K562 (cell line): ENCODE data around the gene CCM2. TPM values are rescaled to one million over a fixed set of nuclear protein-coding genes. Genes with fewer than 3 reads are reported as not detected.

Source experiments
- ATAC-seq: fragments of 200-7000 bp; cut with Tn5 transposase; 3 replicates; pipeline ENCODE4 v1.9.1; 2020; ENCODE audit warnings: moderate library complexity
- BruUV-seq: library from RNA; stranded (reverse); fragments of 400-500 nt; replicated peaks from 2 replicates; lab custom pipeline; 2021; lab: Mats Ljungman, UMichigan
- CTCF ChIA-PET: fragments of 300-600 bp; formaldehyde crosslinking; extraction: SDS; loops from one replicate; lab custom pipeline; 2021; ENCODE audit warnings: low intra/inter-chr PET ratio; lab: Yijun Ruan, JAX
- POLR2A ChIA-PET: fragments of 300-600, 350-650 bp; sonication (Branson Sonifier 250); formaldehyde crosslinking; extraction: SDS; loops from one replicate; lab custom pipeline; 2021; ENCODE audit warnings: antibody characterized with exemption, inconsistent platforms; lab: Yijun Ruan, JAX
- DNase-seq, 4 experiments: peaks; one replicate each; pipeline versions ENCODE4 v3.0.0 to v3.0.0-alpha.2; 2011 to 2018; ENCODE audit warnings: low spot score in 3 of 4, mixed read lengths in 3 of 4; ENCODE audit errors: extremely low read depth in 1 of 4
- FAIRE-seq: peaks from 2 replicates; lab custom pipeline; 2011; peaks lifted over from hg19 to GRCh38; lab: Jason Lieb, UNC
- H2AFZ ChIP-seq: 2 replicates; pipeline ENCODE4 v1.6.0; 2011; ENCODE audit warnings: low read depth, low read length, control low read depth, inconsistent platforms
- H3K27ac ChIP-seq: fragments of 200-600 bp; 3 replicates; pipeline ENCODE4 v1.8.0; 2011; ENCODE audit warnings: low read depth, mild to moderate bottlenecking, control low read depth, inconsistent platforms, low read length, moderate library complexity, mixed read lengths; ENCODE audit errors: extremely low read depth
- H3K27me3 ChIP-seq, 2 experiments: fragments of 300-600 bp in 1 of 2; 2 replicates in 1 of 2; 3 replicates in 1 of 2; pipeline versions ENCODE4 v1.6.0 to v1.8.0; 2011; ENCODE audit warnings: inconsistent platforms in 2 of 2, low read length in 2 of 2, mild to moderate bottlenecking in 1 of 2, mixed read lengths in 1 of 2, moderate library complexity in 1 of 2; ENCODE audit not compliant: control insufficient read depth in 2 of 2, insufficient read depth in 2 of 2
- H3K36me3 ChIP-seq: fragments of 300-600 bp; 3 replicates; pipeline ENCODE4 v1.8.0; 2011; ENCODE audit warnings: mild to moderate bottlenecking, low read length, inconsistent platforms; ENCODE audit not compliant: control insufficient read depth, insufficient read depth
- H3K4me1 ChIP-seq, 2 experiments: fragments of 200-600 bp in 1 of 2; replicated peaks in 1 of 2; 2 replicates in 1 of 2; 3 replicates in 1 of 2; pipeline versions ENCODE4 v1.5.1 to v1.8.0; 2011; ENCODE audit warnings: inconsistent platforms in 2 of 2, low read length in 2 of 2, mild to moderate bottlenecking in 1 of 2, mixed read lengths in 1 of 2, moderate library complexity in 1 of 2; ENCODE audit not compliant: control insufficient read depth in 2 of 2, insufficient read depth in 2 of 2
- H3K4me2 ChIP-seq: 2 replicates; pipeline ENCODE4 v1.6.1; 2011; ENCODE audit warnings: low read length, control low read depth, inconsistent platforms, mixed read lengths; ENCODE audit not compliant: insufficient read depth
- H3K4me3 ChIP-seq: fragments of 200-600 bp; sonication (generic), shearing (Covaris generic); 2 replicates; pipeline ENCODE4 v1.5.1; 2016; ENCODE audit warnings: control low read depth, inconsistent platforms
- H3K79me2 ChIP-seq: fragments of 200-600 bp; 3 replicates; pipeline ENCODE4 v1.8.0; 2011; ENCODE audit warnings: low read length, inconsistent platforms; ENCODE audit not compliant: control insufficient read depth, insufficient read depth
- H3K9ac ChIP-seq, 2 experiments: 2 replicates each; pipeline versions ENCODE4 v1.6.0 to v1.6.1; 2011; ENCODE audit warnings: low read depth in 2 of 2, low read length in 2 of 2, control low read depth in 1 of 2, inconsistent platforms in 1 of 2, mild to moderate bottlenecking in 1 of 2, mixed read lengths in 1 of 2; ENCODE audit not compliant: insufficient read depth in 1 of 2
- H3K9me1 ChIP-seq: one replicate; pipeline ENCODE4 v1.6.0; 2011; ENCODE audit warnings: inconsistent platforms, mild to moderate bottlenecking, low read length, moderate library complexity; ENCODE audit not compliant: control insufficient read depth, insufficient read depth
- H3K9me3 ChIP-seq: replicated peaks from 2 replicates; pipeline ENCODE4 v1.5.1; 2011; ENCODE audit warnings: low read depth, low read length, inconsistent platforms; ENCODE audit not compliant: control insufficient read depth, insufficient read depth
- H4K20me1 ChIP-seq: replicated peaks from 2 replicates; pipeline ENCODE4 v1.6.1; 2011; ENCODE audit warnings: low read length, inconsistent platforms, mixed read lengths; ENCODE audit not compliant: control insufficient read depth, insufficient read depth
- ARNT ChIP-seq, 2 experiments: fragments of 450-650 bp; IDR thresholded peaks; 2 replicates each; pipeline ENCODE4 v1.6.1; 2016; ENCODE audit warnings: mild to moderate bottlenecking in 1 of 2
- EGR1 ChIP-seq: fragments of 450-650 bp; conservative IDR thresholded peaks from 2 replicates; pipeline ENCODE4 v1.6.1; 2017; ENCODE audit warnings: mild to moderate bottlenecking
- HMG20B ChIP-seq: fragments of 250-450 bp; sonication (Bioruptor Pico); IDR thresholded peaks from 2 replicates; pipeline ENCODE4 v1.5.0; 2021; ENCODE audit warnings: mild to moderate bottlenecking
- NFIC ChIP-seq: fragments of 450-650 bp; IDR thresholded peaks from 2 replicates; pipeline ENCODE4 v1.6.1; 2017; ENCODE audit warnings: mild to moderate bottlenecking, inconsistent platforms
- PRDM10 ChIP-seq: fragments of 450-650 bp; IDR thresholded peaks from 2 replicates; pipeline ENCODE4 v1.6.1; 2018; ENCODE audit not compliant: partially characterized antibody
- WGBS: fragments of 100-300 bp; shearing (Covaris generic); methylation state at CpG from one replicate; pipeline ENCODE4 v1.1.6; 2016; ENCODE audit warnings: low coverage, mixed read lengths; ENCODE audit not compliant: insufficient coverage; ENCODE audit errors: missing lambda C conversion rate; 5-methylcytosine and 5-hydroxymethylcytosine counted together
- in situ Hi-C: fragments of 300-500 bp; cut with MboI; formaldehyde crosslinking; loops from 4 replicates; pipeline ENCODE4 v1.15.0; 2018; ENCODE audit warnings: inconsistent platforms, mixed read lengths
- intact Hi-C: fragments of 100-400 bp; cut with micrococcal nuclease; formaldehyde crosslinking; loops from 2 replicates; pipeline ENCODE4 v1.14.2; 2022
- polyA plus RNA-seq, 8 experiments: library from polyadenylated mRNA; depleted of rRNA in 4 of 8; stranded (reverse) in 5 of 8; unstranded in 3 of 8; fragments of >200 nt; fragmentation: Nextera tagmentation in 2 of 8; fragmentation: Illumina TruSeq in 1 of 8; extraction: Ambion mirVana in 2 of 8; extraction: Trizol in 1 of 8; gene quantifications; 2 replicates each; pipeline versions ENCODE4 v1.2.1 to v1.2.3, GENCODE V29; 2011 to 2014; ENCODE audit warnings: inconsistent platforms in 1 of 8, missing spikeins in 1 of 8
- total RNA-seq, 7 experiments: library from RNA; depleted of rRNA in 6 of 7; stranded (reverse); fragments of >200 nt in 6 of 7; fragmentation: Illumina TruSeq in 2 of 7; extraction: Trizol in 2 of 7; gene quantifications; 2 replicates each; pipeline versions ENCODE4 v1.2.1 to v1.2.3, GENCODE V29; 2011 to 2021; ENCODE audit warnings: low replicate concordance in 1 of 7

CCM2 gene
- total and polyA plus RNA-seq, 9 of the 15 experiments (the other 6 are each of a cell fraction or from before 2014, with no cell fraction given): 0.41 to 38.6 (median 25.9) TPM

DNA sequence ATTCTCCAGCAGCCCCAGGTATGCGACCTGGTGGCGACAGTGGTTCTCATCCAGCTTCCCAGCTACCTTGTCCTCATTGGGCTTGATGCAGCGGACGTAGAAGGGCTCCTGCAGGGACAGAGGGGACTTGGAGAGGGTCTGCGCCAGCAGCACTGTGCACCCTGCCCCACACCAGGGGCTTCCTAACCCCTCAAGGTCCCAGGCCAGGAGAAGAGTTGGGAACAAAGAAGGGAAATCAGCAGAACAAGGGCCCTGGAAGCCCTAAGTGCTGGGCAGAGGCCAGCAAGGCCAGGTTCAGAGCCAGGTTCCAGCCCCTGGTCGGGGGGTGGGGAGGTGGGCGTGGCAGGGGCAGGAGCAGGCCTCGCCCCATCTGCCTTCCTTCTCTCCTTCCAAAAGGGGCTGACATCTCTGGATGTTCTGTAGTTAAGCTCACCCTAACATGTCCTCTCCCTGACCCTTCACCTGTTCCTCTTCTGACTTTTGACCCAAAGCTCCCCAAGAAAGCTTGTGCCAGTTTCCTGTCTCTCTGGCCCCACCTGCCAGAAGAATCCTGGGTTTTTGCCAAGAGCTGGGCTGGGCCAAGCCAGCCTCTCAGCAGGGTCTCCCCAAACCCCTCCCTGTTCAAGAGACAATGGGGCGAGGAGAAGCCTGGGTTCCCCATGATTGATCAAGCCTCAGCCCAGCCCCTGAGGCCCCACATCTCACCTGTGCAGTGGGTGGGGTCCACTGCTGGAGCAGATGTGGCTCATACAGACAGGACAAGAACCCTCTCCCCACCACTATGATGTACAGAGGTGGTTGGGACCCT, 33.1 kb upstream of the CCM2 start:
- no peaks in the 10 kb centered on the region for H3K79me2 ChIP-seq
- 44% methylated on average over 6 of the region's 9 CpGs for WGBS
- intact Hi-C loops: loop anchor here (5.0 kb wide), 1 partner anchor 380 kb away; no protein-coding TSS in a partner anchor
- H3K9me1 ChIP-seq: peaks cover 5% of the 10 kb centered on the region
- in situ Hi-C loops: loop anchor here (5.0 kb wide), 1 partner anchor 170 kb away; no protein-coding TSS in a partner anchor
- peaks cover 0 to 52% of the 10 kb centered on the region in 2 experiments; a peak in 3 of 5 replicates for H3K4me1 ChIP-seq
- ChIA-PET CTCF (interaction anchor here (0.7 to 0.8 kb wide), 2 partner anchors 166 to 167 kb away, joined by 3 to 4 read pairs; no protein-coding TSS in a partner anchor), POLR2A (no interaction called here)
- no peak overlapping the region for H3K4me3 ChIP-seq
- no TSS peak for BruUV-seq
- ATAC-seq (peak; percentile 25; the same call in 2 of the 3 replicates), FAIRE-seq (no peak), DNase-seq (peak in 3 of 4 experiments; percentile 26 to 52 (median 50))
- peak overlapping the region; percentile 75; the same call in 1 of the 2 replicates for H2AFZ ChIP-seq
- no peaks in the 10 kb centered on the region for H3K36me3 ChIP-seq
- peak; percentile 11 for TF ChIP-seq PRDM10
- no peak for TF ChIP-seq ARNT (IDR thresholded peaks at IDR 0.05)
- no peak for TF ChIP-seq HMG20B
- peak; percentile 61 for TF ChIP-seq NFIC
- TF ChIP-seq EGR1: no peak
- no peaks in the 10 kb centered on the region for H4K20me1 ChIP-seq
- H3K27me3 ChIP-seq: no peaks in the 10 kb centered on the region
- no peak overlapping the region for H3K4me2 ChIP-seq
- H3K9me3 ChIP-seq: no peaks in the 10 kb centered on the region
- 0 out of 4 replicates have a peak overlapping the region, but pooled peaks of 1 of the 2 experiments have one; percentile 1 for H3K9ac ChIP-seq
- H3K27ac ChIP-seq: no peak overlapping the region
